ENCODE data around the gene GTF3C4.

DNA sequence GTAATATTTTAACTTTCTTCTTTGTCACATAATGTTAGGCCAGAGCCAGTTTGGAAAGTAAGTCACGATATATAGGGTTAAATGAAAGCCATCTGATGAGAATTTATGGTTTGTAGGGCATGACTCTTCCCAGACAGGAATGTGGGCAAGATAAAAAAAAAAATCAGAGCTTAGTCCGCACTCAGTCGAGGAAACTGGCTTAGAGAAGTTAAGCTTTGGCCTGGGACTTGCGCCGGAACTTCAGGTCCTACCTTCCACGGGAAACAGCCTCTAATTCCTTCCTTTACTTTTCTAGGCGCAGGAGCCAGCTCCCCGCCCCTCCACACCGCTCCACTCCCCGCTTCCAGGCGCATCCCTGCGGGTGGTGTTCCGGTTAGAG lies 956 bp upstream of the GTF3C4 start:
- TF ChIP-seq, protein P1, sequence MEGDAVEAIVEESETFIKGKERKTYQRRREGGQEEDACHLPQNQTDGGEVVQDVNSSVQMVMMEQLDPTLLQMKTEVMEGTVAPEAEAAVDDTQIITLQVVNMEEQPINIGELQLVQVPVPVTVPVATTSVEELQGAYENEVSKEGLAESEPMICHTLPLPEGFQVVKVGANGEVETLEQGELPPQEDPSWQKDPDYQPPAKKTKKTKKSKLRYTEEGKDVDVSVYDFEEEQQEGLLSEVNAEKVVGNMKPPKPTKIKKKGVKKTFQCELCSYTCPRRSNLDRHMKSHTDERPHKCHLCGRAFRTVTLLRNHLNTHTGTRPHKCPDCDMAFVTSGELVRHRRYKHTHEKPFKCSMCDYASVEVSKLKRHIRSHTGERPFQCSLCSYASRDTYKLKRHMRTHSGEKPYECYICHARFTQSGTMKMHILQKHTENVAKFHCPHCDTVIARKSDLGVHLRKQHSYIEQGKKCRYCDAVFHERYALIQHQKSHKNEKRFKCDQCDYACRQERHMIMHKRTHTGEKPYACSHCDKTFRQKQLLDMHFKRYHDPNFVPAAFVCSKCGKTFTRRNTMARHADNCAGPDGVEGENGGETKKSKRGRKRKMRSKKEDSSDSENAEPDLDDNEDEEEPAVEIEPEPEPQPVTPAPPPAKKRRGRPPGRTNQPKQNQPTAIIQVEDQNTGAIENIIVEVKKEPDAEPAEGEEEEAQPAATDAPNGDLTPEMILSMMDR (IDR thresholded peaks at IDR 0.05) = no peak
- TF ChIP-seq POLR2A (IDR thresholded peaks at IDR 0.05) (no peak), POLR2AphosphoS5 (IDR thresholded peaks at IDR 0.05) (no peak)
